Activated CD4-positive, alpha-beta T cell treated with anti-CD3 and anti-CD28 coated beads, Interleukin-2, amount 10 ng/mL, durations not matched to agents 7 days and 5 days (primary cell): ENCODE data around the gene ZNF587. TPM values are rescaled to one million over a fixed set of nuclear protein-coding genes. Genes with fewer than 3 reads are reported as not detected.

Experiments
- CTCF ChIA-PET: fragments of 350-600 bp; sonication (Branson Sonifier 250); formaldehyde crosslinking; loops from one replicate; lab custom pipeline; 2021; ENCODE audit warnings: antibody characterized with exemption; lab: Charles Lee
- POLR2A ChIA-PET: fragments of 350-600 bp; sonication (Branson Sonifier 250); formaldehyde crosslinking; loops from one replicate; lab custom pipeline; 2021; ENCODE audit warnings: antibody characterized with exemption; lab: Charles Lee
- DNase-seq: peaks from one replicate; pipeline ENCODE4 v3.0.0-alpha.2; 2020
- H3K27ac Mint-ChIP-seq: one replicate; pipeline ENCODE4 v1.8.0; 2021; ENCODE audit warnings: mild to moderate bottlenecking, moderate library complexity, mixed read lengths
- H3K27me3 Mint-ChIP-seq: one replicate; pipeline ENCODE4 v1.8.0; 2021; ENCODE audit warnings: mixed read lengths
- H3K36me3 Mint-ChIP-seq: one replicate; pipeline ENCODE4 v1.8.0; 2021; ENCODE audit warnings: low read depth, mixed read lengths
- H3K4me1 Mint-ChIP-seq: one replicate; pipeline ENCODE4 v1.8.0; 2021; ENCODE audit warnings: mixed read lengths
- H3K4me3 Mint-ChIP-seq: one replicate; pipeline ENCODE4 v1.8.0; 2021; ENCODE audit warnings: mild to moderate bottlenecking, moderate library complexity, mixed read lengths
- H3K9me3 Mint-ChIP-seq: one replicate; pipeline ENCODE4 v1.8.0; 2021; ENCODE audit warnings: mixed read lengths
- total RNA-seq, 2 experiments: library from RNA; stranded (reverse); gene quantifications; one replicate each; pipeline ENCODE4 v1.2.3, GENCODE V29; 2021

The ZNF587 gene
- total RNA-seq, 2 experiments from 2014 or later: 35.3 to 35.6 TPM

GRCh38 chr19:57914531-57914930, 64.9 kb downstream of the ZNF587 start:
- DNase-seq: no peak
- Mint-ChIP-seq H3K36me3 (peaks cover 76% of the 10 kb centered on the region), H3K4me1 (peaks cover 34% of the 10 kb centered on the region), H3K27me3 (no peaks in the 10 kb centered on the region), H3K27ac (peak overlapping the region; percentile 54), H3K9me3 (peaks cover 41% of the 10 kb centered on the region), H3K4me3 (peak overlapping the region; percentile 85)
- POLR2A ChIA-PET: interaction anchor here (0.6 kb wide), 1 partner anchor 17 kb away, joined by 4 read pairs; no protein-coding TSS in a partner anchor
- CTCF ChIA-PET: interaction anchor here (0.6 to 0.8 kb wide), 2 partner anchors 29 to 30 kb away, joined by 3 to 5 read pairs; no protein-coding TSS in a partner anchor

Other genes starting within 250 kb of the ZNF587 start
- 10 to 100 TPM; 10.3 to 12.1 TPM for gene ZNF530, start 250.0 kb upstream of the ZNF587 start, total RNA-seq
- 10 to 100 TPM; 13.7 to 15.4 TPM for gene ZNF134, start 235.6 kb upstream of the ZNF587 start, total RNA-seq
- gene ZNF211, start 216.7 kb upstream of the ZNF587 start, total RNA-seq: 10 to 100 TPM; 16.5 to 17.9 TPM
- not detected for gene ZSCAN4, start 180.9 kb upstream of the ZNF587 start, total RNA-seq
- 10 to 100 TPM; 13.4 to 16.2 TPM for gene ZNF551, start 167.9 kb upstream of the ZNF587 start, total RNA-seq
- 1 to 10 TPM; 5.0 to 5.8 TPM for gene ZNF154, start 140.7 kb upstream of the ZNF587 start, total RNA-seq
- 10 to 100 TPM; 13.9 to 14.4 TPM for gene ZNF671, start 122.2 kb upstream of the ZNF587 start, total RNA-seq
- gene ZNF776, start 103.0 kb upstream of the ZNF587 start, total RNA-seq: 10 to 100 TPM; 16.1 to 21.4 TPM
- gene ZNF586, start 80.2 kb upstream of the ZNF587 start, total RNA-seq: 10 to 100 TPM; 26.8 to 28.4 TPM
- 10 to 100 TPM in 1 of 2 experiments, 1 to 10 TPM in 1; 8.7 to 10.0 TPM for gene ZNF552, start 34.9 kb upstream of the ZNF587 start, total RNA-seq
- gene ZNF587B, start 19.6 kb upstream of the ZNF587 start, total RNA-seq: 10 to 100 TPM; 16.2 to 18.4 TPM
- gene ZNF814, start 39.2 kb downstream of the ZNF587 start, total RNA-seq: 10 to 100 TPM; 20.9 to 22.2 TPM
- gene ZNF417, start 66.7 kb downstream of the ZNF587 start, total RNA-seq: 10 to 100 TPM; 30.3 to 30.7 TPM
- gene ZNF418, start 85.5 kb downstream of the ZNF587 start, total RNA-seq: 1 to 10 TPM; 7.2 to 7.9 TPM
- 1 to 10 TPM; 9.1 to 9.3 TPM for gene ZNF256, start 97.8 kb downstream of the ZNF587 start, total RNA-seq
- gene C19orf18, start 124.7 kb downstream of the ZNF587 start, total RNA-seq: under 1 TPM; 0.37 to 0.82 TPM
- 10 to 100 TPM; 11.1 to 15.3 TPM for gene ZNF606, start 153.0 kb downstream of the ZNF587 start, total RNA-seq
- not detected for gene ZSCAN1, start 184.2 kb downstream of the ZNF587 start, total RNA-seq
- gene ZNF135, start 209.4 kb downstream of the ZNF587 start, total RNA-seq: 1 to 10 TPM in 1 of 2 experiments, under 1 TPM in 1; 0.77 to 1.1 TPM
- 10 to 100 TPM; 19.0 to 20.6 TPM for gene ZSCAN18, start 248.4 kb downstream of the ZNF587 start, total RNA-seq